GM21360 (cell line): ENCODE measurements around the gene VTI1A.

Experiments used
- ATAC-seq: cut with Tn5 transposase; IDR thresholded peaks from one replicate; pipeline ENCODE4 v1.9.1; 2021; ENCODE audit warnings: mild to moderate bottlenecking, moderate library complexity; ENCODE audit not compliant: unreplicated experiment

The VTI1A gene

DNA sequence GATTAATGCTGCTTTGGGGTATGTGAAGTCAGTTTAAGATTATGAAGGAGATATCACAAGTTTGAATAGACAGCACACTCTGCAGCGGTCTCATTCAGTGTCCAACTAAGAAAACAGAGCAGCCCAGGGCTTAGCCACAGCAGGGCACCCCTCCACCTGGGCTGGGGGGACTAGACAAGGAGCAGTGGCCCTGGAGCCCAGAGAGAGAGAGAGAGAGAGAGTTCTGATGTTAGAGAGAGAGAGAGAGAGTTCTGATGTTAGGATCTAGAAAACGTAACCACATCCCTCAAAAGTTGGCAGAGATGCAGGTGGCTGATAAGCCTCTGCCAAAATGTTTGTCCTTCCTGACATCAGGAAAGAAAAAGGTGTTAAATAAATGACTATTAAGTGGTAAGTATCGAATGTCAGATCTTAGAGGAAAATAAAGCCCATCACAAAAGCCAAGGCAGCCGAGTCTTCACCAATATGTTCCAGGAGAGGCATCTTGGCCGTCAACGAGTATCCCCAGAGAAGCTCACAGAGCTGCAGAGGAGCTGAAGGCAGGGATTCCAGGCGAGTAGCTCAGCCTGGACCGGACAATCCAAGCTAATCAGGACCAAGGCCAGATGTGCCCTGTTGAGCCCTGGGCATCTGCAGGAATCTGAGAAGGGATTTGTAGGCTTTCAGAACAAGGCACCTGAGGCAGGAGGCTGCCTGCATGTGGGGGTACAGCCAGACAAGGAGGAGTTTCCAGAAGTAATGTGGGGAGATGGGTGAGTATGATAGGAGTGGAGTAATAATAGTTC is 352.9 kb downstream of the VTI1A start:
- ATAC-seq = no peak

DNA sequence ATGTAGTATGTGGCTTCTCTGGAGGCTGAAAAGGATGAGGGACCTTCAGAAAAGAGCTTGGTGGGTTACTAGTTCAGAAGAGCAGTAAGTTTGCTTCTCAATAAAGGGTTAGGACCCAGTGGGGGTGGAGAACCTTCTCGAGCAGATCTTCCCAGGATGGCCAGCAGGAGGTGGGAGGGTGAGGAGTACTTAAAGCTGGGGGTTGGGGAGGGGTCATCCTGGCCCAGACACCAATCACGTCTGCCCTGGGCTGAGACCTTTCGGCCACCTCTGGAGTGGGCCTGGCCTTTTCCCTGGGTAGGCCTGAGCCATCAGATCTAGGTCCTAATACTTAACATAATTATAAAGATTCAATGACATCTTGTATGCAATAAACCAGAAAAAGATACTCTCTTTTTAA is 354.0 kb downstream of the VTI1A start:
- ATAC-seq = no peak

DNA sequence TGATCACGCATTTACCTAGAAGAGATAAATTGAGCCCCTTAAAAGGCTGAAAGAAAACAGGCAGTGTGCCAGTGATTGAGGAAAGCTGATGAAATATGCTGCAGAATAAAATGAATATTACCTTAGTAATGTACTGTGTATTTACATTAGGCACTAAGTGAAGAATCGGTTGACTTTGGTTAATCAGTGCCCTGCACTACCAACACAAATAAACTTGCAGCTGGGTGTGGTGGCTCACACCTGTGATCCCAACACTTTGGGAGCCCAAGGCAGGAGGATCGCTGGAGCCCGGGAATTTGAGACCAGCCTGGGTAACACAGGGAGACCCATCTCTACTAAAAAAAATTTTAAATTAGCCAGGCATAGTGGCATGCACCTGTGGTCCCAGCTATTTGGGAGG is 354.7 kb downstream of the VTI1A start:
- ATAC-seq = no peak

DNA sequence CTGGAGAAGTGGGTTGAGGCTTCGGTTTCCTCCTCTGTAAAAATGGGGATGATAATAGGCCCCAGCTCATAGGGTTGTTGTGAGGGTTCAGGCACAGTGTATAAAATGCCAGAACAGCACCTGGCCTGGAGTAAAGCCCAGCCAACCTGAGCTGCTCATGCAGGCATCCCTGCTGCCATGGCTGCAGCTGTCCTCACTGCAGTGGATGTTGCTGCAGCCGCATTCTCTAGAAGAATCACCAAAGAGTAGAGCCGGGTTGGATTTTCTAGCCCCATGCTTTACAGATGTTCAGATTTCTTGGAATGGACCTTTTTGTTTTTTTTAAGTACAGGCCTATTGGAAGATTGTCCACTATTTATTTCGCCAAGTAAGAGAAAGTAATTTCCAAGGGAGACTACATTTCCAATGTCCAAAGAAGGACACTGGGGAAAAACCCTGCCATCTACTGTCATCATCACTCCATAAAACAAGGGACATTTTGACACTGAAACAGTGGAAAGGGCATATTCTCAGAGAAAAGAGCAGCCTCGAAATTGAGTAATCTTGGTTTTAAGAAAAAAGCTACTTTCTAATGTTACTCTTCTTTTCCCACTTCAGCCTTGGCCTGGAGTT is 355.5 kb downstream of the VTI1A start:
- no peak for ATAC-seq

DNA sequence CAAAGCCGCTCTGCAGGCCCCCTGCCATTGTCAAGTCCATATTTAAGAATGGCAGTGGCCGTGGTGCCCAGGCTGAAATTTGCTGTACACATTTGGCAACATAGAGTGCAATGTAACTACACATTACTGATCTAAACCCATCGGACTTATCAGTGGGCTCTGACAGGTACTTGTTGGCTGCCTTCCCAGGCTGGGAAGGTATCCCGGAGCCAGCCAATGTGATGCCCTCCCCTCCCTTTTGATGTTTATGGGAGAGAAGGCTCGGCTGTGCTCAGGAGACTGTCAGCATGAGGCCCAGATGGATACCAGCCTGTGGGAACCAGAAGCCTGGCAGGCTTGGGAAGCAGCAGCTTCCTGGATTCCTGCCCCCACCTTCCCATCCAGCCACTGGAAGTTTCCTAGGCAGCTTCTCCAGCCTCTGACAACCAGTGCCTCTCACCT is 357.0 kb downstream of the VTI1A start:
- ATAC-seq = no peak

DNA sequence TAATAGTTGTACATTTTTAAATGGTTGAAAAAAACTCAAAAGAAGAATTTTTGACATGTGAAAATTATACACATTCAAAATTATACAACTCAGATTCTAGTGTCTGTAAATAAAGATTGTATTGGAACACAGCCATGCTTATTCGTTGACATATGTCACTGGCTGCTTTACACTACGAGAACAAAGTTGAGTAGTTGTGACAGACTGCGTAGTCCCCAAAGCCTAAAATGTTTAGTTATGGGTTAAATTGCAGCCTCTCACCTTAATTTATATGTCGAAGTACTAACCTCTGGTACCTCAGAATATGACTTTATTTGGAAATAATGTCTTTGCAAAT is 358.2 kb downstream of the VTI1A start:
- ATAC-seq = no peak

DNA sequence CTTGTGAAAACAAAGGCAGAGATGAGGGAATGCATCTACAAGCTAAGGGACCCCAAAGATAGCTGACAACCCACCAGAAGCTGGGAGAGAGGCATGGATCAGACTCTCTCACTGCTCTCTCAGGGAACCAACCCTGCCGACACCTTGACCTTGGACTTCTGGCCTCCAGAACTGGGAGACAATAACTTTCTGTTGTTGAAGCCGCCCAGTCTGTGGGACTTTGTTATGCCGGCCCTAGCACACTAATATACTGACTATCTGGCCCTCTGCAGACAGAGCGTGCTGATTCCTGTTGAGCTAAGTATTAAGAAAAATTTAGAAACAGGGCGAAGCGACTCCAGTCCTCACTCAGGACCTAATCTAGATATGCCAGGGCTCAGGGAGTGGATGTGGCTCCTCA is 358.7 kb downstream of the VTI1A start:
- no peak for ATAC-seq

DNA sequence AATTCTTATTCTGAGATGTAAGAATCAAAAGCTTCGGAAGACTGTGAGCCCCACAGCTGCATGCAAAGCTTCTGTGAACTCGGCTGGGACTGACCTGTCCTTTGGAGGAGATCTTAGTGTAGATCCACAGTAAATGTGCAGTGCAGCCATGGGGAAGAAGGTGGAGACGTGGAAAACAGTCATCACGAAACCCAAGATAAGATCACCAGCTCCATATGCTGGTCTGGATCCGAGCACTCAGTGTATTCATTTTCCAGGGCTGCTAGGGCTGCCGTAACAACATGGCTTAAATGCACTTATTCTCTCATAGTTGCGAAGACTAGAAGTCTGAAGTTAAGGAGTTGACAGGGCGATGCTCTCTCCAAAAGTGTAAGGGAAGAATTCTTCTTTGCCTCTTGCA is 360.0 kb downstream of the VTI1A start:
- ATAC-seq = no peak

DNA sequence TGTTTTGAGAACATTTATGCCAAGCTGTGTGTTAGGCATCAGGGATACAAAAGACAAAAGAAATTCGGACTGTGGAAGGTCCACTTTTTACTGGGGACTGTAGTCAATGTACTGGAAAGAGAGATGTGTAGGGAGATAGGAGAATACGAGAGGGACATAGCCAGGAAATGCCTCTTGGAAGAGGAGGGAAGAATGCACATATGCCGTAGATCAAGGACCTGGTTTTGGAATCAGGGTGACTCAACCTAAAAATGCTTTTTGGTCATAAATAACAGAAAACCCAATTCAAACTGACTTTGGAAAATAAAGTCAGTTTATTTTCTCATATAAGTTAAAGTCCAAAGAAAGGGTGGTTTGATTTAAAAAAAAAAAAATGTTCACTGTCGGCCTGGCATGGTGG is 362.7 kb downstream of the VTI1A start:
- ATAC-seq = no peak

DNA sequence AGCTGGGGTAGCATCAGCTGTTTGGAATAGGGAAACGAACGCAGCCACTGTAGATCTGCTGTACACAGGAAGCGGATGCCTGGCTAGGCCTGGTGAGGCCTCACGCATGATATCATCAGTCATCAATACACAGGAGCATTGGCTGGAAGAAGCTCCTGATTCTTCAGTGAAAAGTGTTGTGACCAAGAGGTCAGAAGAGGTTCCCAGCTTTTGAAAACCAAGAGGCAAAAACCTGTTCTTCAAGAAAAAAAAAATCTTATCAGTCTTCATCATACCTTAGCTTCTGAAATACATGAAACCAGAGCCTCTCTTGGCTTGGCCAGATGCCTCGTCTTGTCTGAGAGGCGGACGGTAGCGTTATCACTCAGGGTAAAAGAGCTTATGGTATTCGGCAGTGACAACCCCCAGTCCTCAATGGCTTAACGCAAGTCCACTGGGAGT is 363.7 kb downstream of the VTI1A start:
- no peak for ATAC-seq

DNA sequence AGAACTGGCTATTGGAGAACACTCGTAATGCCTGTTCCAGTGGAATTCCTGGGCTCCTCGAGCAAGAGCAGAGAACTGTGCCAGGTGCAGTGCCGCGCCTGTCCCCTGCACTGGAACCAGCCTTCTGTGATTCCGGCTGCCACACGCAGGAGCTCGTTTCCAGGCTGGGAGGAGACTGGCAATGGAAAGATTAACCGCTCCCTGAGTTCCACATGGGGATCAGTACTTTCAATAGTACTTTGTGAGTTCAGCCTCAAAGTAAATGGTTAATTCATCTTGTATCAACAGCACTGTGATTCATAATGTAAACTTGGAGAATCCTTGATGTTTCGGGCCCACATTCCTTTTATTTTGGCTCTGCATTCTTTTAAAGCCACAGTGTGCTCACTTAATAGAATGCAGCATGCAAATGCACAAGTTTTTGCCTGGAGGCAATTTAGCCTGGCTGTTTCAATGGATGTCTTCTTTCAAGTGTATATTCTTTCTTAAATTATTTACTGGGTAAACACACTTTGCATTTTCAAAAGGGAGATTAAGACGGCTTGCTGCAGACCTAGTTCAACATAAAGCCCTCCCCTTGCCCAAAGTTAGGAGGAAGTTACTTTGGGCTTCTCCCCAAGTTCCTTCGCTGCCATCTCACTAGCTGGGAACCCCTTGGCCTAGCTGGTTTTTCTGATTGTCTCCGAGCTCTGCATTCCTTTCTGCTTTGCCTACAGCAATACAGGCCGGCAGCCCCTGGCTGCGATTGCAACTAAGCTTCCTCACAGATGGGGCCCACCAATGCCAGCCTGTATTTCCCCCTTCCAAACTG is 364.9 kb downstream of the VTI1A start:
- no peak for ATAC-seq

DNA sequence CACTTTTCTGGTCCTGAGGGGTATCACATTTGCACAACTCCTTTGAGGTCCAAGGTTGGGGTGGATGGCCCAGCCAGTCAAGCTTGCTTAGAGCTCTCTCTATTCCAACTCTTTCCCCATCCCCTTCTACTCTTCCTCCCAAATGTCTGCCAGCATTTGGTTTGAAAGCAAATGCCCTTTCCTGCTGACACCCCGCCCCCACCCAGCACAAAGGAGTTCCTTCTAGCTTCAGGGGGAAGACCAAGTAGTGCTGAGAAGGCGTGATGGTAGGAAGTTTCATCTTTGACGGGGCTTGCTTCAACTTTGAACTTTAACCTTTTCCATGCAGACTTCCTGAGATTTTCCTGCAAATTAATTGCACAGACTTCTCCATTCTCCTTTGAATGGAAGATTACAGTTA is 365.6 kb downstream of the VTI1A start:
- no peak for ATAC-seq

DNA sequence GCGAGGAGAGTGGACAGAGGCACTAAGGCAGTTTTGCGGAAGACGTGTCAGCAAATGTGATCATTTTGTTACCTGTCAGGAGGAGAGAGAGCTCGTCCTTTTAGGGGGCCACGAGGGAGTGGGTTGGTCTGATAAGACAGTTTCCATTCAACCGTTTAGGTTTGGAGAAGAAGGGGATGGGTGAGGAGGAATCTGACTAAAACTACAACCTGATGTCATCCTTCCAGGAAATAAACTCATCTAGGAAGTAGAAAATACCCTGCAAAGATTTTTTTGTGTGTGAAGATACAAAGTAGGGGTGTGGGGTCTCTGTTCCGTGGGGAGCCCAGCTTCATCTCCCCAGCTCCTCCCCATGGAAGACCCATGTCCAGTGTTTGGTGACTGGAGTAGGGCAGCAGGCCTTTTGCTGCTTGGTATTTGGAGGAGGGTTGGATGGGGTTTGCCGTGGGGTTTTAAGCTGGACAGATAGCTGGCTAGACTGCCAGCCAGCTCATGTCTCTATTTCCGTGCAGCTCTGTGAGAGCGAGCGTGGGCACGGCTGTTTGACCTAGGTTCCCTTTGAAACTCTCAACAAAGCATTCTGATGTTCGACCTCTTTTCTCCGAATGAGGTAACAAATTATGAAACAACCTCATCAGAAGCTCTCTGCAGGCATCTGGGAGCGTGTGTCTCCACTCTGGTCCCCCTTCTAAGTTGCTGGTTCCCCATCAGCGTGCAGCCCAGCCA is 367.0 kb downstream of the VTI1A start:
- ATAC-seq = no peak

DNA sequence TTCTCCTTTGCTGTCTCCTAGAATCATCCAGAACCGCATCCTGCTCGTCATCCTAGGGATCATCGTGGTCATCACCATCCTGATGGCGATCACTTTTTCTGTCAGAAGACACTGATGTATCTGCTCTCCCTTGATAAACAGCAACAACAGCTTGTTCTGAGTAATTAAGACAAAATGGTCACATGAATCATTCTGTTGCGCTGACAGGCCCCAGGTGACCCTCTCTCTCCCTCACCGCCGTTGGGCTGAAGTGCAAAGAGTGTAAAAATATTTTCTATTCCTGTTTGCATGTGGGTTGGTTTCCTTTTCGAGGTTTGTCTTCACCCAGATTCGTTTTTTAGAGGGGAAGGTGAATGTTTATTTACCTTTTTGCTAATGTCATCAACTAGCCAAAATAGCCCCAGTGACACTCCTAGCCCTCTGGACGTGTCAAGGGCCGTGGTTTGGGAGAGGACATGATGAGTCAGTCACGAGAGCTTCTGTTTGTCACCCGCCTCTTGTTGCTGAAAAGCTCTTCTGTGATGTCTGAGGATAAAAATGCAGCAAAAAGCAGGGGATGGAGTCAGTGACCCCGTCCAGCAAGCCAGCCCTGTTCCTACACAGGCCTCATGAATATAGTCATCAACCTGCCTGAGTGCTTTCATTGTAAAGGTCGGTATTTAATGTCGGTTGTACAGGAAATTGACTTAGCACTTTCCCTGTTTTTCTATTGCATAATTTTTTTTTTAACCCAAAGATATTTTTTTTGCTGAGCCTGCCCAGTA is 368.4 kb downstream of the VTI1A start:
- no peak for ATAC-seq

DNA sequence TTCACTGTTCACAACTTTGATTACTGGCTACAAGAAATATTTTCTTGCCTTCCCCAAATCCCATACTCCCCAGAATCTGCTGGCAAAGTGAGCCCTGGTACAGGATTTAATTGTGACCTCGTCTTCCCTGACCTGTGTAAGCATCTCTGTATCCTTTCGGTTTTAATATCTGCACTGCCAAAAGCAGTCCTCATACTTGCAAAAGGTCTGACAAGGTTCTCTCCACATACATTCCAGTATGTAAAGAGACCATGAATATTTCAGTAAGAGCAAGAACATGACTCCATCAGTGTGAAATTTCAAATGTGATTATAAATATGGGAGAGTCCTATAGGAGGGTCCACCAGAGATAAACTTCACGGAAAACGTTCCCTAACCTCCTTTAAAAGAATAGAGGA is 369.0 kb downstream of the VTI1A start:
- ATAC-seq = no peak

DNA sequence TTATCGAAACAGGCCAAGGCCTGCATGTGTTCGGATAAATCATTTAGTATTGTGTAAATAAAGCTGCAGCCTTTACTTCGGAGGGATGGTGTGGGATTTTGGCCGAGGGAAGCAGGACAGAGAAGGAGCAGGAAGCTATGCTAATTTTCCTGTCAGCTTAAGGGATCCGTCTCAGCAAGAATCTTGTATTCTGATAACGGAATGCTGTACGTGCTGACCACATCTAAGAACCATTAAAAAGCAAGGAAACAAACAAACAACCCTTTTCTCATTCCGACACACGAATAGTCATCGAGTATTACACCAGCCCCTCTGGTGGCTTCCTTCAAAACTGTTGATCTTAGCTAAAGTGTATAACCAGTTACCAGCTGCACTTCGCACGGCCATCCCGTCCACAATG is 369.9 kb downstream of the VTI1A start:
- no peak for ATAC-seq

DNA sequence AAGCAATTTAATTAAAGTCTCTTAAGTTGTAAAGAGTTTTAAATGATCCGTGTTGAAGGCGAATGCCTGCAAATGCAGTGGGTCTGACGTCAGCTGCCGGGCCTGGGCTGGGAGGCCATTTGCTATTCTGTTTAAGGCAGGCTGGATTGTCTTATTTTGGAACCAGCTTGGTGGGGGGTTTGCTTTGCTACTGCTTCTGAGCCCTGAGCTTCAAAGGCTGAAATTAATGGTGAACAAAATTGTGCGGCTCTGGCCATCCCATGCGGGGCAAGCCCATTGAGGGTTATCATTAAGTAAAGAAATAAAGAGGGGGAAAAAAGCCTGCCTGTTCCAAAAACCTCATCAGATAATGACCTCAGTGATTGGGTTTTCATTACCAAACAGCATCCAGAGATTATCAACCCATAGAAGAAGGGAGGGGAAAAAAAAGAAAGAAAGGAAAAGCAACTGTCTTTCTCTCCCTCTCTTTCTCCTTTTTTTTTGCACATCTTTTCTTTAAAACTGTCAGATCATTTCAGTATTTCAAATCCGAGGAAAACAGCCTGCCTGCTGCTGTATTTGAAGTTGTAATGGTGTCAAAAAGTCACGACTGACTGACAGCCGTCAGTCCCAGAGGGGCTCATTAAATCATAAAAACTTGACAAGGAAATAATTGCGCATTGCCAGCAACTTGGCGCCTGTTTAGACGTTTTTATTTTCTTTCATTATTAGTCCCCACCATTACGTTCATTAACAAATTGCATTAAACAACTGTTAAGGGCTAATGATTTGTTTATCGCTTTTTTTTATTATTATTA is 371.2 kb downstream of the VTI1A start:
- no peak for ATAC-seq

DNA sequence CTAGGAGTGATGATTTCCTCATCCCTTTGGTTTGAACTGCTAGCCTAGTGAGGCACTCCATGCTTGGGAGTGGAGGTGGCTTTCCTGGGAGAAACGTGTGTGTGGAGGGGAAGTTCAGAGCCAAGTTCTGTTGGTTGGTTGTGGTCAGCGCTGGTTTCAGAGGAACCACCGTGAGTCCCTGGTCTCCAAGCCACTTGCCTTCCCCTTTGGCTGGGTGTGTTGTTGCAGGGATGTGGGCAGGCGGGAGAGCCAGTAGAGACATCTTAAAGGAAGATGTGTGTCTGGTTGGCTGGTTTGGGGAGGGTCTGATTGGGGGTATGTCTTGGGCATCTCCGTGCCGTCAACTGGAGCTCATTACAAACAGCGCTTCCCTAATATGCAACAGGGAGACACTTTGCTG is 372.2 kb downstream of the VTI1A start:
- ATAC-seq = no peak

DNA sequence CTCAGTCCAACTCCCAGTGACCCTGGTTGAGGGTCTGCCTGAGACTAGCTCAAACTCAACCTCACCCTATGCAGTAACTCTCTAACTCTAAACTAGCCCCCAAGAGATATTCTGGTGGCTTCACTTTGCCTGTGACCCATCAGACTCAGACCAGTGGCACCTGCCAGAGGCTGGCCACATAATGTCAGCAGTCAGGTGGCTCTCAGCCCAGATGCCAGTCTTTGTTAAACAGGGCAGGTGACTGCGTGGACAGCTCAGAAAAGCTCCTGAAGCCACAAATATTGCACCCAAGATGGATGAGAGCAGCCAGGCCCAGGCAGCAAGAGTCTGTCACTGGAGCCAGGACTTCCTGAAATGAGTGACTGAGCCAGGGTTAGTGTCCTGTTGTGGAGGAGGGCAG is 373.3 kb downstream of the VTI1A start:
- no peak for ATAC-seq

DNA sequence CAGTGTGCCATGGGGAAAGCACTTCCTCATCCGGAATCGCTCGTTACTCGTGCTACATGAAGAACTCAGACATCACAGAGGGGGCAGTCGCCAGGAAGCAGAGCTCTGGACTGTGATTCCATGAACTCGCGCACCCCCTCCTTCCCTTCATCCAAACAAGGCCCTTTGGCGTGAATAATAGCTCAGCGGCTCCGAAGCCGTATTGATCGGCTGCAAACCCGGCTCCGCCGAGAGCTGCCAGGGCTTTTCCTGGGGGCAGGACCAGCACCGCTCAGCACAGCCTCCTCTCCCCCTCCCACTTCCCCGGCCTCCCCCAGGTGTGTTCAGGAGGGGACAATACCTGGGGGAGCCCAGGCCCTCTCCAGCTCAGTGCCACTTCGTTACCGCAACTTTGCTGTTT is 374.0 kb downstream of the VTI1A start:
- ATAC-seq = no peak
